CD4-positive, alpha-beta T cell (primary cell): ENCODE data around the gene ZBTB7C. TPM values are rescaled to one million over a fixed set of nuclear protein-coding genes. Genes with fewer than 3 reads are reported as not detected.
A peak's percentile ranks its signal among the peaks of the same experiment; 100 is the strongest.

ENCODE experiments used
- ATAC-seq: fragments of 200-7000 bp; cut with Tn5 transposase; one replicate; pipeline ENCODE4 v1.10.0; 2022; ENCODE audit warnings: mild to moderate bottlenecking; ENCODE audit not compliant: poor library complexity
- CTCF ChIA-PET: fragments of 350-600 bp; sonication (Branson Sonifier 250); formaldehyde crosslinking; loops from one replicate; lab custom pipeline; 2021; ENCODE audit warnings: antibody characterized with exemption, inconsistent platforms; lab: Charles Lee
- POLR2A ChIA-PET: fragments of 350-600 bp; sonication (Branson Sonifier 250); formaldehyde crosslinking; loops from one replicate; lab custom pipeline; 2021; ENCODE audit warnings: antibody characterized with exemption, inconsistent platforms; lab: Charles Lee
- DNase-seq, 14 experiments: peaks; one replicate each; pipeline ENCODE4 v3.0.0-alpha.2; 2013 to 2020; ENCODE audit warnings: mixed read lengths in 2 of 14
- H3K27ac ChIP-seq, 2 donors: one replicate each; pipeline versions ENCODE4 v1.5.1 to v1.7.0; 2013; ENCODE audit warnings: low read length in 2 of 2, low read depth in 1 of 2, mild to moderate bottlenecking in 1 of 2
- H3K27me3 ChIP-seq, 2 experiments: 1 replicate in 1 of 2; 2 replicates in 1 of 2; pipeline versions ENCODE4 v1.6.1 to v1.7.0; 2013; ENCODE audit warnings: low read length in 2 of 2, control low read depth in 1 of 2, mild to moderate bottlenecking in 1 of 2, moderate library complexity in 1 of 2; ENCODE audit not compliant: insufficient read depth in 2 of 2, control insufficient read depth in 1 of 2
- H3K36me3 ChIP-seq: one replicate; pipeline ENCODE4 v1.6.1; 2013; ENCODE audit warnings: low read length, control low read depth; ENCODE audit not compliant: insufficient read depth
- H3K4me1 ChIP-seq: one replicate; pipeline ENCODE4 v1.6.1; 2013; ENCODE audit warnings: low read length, control low read depth; ENCODE audit not compliant: insufficient read depth
- H3K4me3 ChIP-seq: one replicate; pipeline ENCODE4 v1.5.1; 2013; ENCODE audit warnings: mild to moderate bottlenecking, low read length, moderate library complexity
- H3K9me3 ChIP-seq, 2 experiments: 1 replicate in 1 of 2; 2 replicates in 1 of 2; pipeline versions ENCODE4 v1.6.1 to v1.7.0; 2013; ENCODE audit warnings: low read length in 2 of 2, mild to moderate bottlenecking in 2 of 2, control low read depth in 1 of 2, moderate library complexity in 1 of 2; ENCODE audit not compliant: control insufficient read depth in 1 of 2, insufficient read depth in 1 of 2
- H3K27ac Mint-ChIP-seq: one replicate; pipeline ENCODE4 v1.8.0; 2020; ENCODE audit warnings: mixed read lengths
- H3K27me3 Mint-ChIP-seq: one replicate; pipeline ENCODE4 v1.8.0; 2021; ENCODE audit warnings: mixed read lengths
- H3K36me3 Mint-ChIP-seq: one replicate; pipeline ENCODE4 v1.8.0; 2021; ENCODE audit warnings: low read depth, mixed read lengths
- H3K4me1 Mint-ChIP-seq: one replicate; pipeline ENCODE4 v1.8.0; 2021; ENCODE audit warnings: low read depth, mixed read lengths
- H3K4me3 Mint-ChIP-seq: one replicate; pipeline ENCODE4 v1.8.0; 2020; ENCODE audit warnings: mild to moderate bottlenecking, mixed read lengths
- H3K9me3 Mint-ChIP-seq: one replicate; pipeline ENCODE4 v1.8.0; 2020; ENCODE audit warnings: mixed read lengths
- intact Hi-C, 2 experiments: fragments of 100-400 bp; cut with DNase I in 1 of 2; cut with micrococcal nuclease in 1 of 2; formaldehyde crosslinking; loops; one replicate each; pipeline versions ENCODE4 v1.15.1 to v1.9.0; 2023 to 2025; cut with DNase I, micrococcal nuclease
- total RNA-seq, 174 experiments: library from RNA in 2 of 174; stranded (reverse) in 2 of 174; gene quantifications; one replicate each; pipeline ENCODE4 v1.2.3 and lab custom pipeline; 2021 to 2026
- TF ChIP-seq, protein P1 (sequence below): fragments of 200-600 bp; IDR thresholded peaks from one replicate; pipeline ENCODE4 v1.8.0; 2022; ENCODE audit warnings: antibody characterized with exemption, mild to moderate bottlenecking

Gene ZBTB7C
- total RNA-seq, 2 experiments from 2014 or later = not detected

DNA sequence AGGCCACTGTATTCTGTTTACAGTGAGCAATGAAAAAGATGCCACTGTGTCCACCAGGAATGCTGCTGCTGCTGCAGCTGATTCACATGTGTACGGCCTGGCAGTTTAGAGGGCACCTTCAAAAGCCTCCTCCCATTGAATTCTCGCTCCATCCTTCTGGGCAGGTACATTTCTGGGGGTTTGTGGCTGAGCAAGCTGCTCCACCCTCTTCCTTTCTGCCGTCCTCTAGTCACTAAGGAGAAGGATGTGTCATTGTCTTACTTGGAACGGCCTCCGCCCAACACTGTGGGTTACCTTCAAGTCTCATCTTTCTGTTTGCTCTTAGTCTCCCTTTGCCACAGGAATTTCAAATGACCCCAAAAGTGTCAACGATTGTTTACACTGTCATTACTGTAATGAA lies 182.0 kb downstream of the ZBTB7C start:
- ChIA-PET CTCF (no interaction called here), POLR2A (no interaction called here)
- Mint-ChIP-seq H3K36me3 (no peaks in the 10 kb centered on the region), H3K27me3 (peaks cover 8% of the 10 kb centered on the region), H3K9me3 (no peaks in the 10 kb centered on the region), H3K4me1 (no peaks in the 10 kb centered on the region), H3K27ac (no peak overlapping the region), H3K4me3 (no peak overlapping the region)
- Histone ChIP-seq H3K36me3 (no peaks in the 10 kb centered on the region), H3K4me1 (peaks cover 35% of the 10 kb centered on the region), H3K27ac (no peak overlapping the region), H3K27me3 (no peaks in the 10 kb centered on the region), H3K9me3 (peaks cover 0 to 4% of the 10 kb centered on the region in 2 experiments), H3K4me3 (no peak overlapping the region)
- TF ChIP-seq, protein P1, sequence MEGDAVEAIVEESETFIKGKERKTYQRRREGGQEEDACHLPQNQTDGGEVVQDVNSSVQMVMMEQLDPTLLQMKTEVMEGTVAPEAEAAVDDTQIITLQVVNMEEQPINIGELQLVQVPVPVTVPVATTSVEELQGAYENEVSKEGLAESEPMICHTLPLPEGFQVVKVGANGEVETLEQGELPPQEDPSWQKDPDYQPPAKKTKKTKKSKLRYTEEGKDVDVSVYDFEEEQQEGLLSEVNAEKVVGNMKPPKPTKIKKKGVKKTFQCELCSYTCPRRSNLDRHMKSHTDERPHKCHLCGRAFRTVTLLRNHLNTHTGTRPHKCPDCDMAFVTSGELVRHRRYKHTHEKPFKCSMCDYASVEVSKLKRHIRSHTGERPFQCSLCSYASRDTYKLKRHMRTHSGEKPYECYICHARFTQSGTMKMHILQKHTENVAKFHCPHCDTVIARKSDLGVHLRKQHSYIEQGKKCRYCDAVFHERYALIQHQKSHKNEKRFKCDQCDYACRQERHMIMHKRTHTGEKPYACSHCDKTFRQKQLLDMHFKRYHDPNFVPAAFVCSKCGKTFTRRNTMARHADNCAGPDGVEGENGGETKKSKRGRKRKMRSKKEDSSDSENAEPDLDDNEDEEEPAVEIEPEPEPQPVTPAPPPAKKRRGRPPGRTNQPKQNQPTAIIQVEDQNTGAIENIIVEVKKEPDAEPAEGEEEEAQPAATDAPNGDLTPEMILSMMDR = no peak
- DNase-seq (peak in 2 of 14 experiments; percentile 31 to 36), ATAC-seq (no peak)
- intact Hi-C loops = no loop called here

DNA sequence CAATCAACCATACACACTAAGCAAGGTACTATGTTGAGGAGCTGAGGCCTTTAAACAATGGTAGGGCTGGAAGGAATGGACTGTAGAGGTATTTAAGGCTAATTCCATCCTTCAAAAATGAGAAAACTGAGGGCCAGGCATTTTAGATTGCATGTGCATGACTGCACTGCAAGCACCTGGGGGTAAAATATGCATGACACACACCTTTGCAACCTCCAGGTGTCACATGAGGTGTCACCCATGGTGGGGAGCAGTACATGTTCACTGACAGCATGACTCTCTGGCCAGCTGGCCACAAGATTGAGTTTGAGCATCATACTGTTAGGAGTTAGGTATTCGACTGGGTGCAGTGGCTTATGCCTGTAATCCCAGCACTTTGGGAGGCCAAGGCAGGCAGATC lies 182.8 kb downstream of the ZBTB7C start:
- no peak overlapping the region for H3K4me3 ChIP-seq
- H3K27ac ChIP-seq = no peak overlapping the region
- H3K4me1 ChIP-seq = peaks cover 38% of the 10 kb centered on the region
- peaks cover 0 to 4% of the 10 kb centered on the region in 2 experiments for H3K9me3 ChIP-seq
- H3K4me1 Mint-ChIP-seq = no peaks in the 10 kb centered on the region
- ChIA-PET CTCF (no interaction called here), POLR2A (no interaction called here)
- peaks cover 0 to 4% of the 10 kb centered on the region in 2 experiments for H3K27me3 ChIP-seq
- no peak for ATAC-seq
- H3K9me3 Mint-ChIP-seq = no peaks in the 10 kb centered on the region
- DNase-seq = no peak
- TF ChIP-seq, protein P1 = no peak
- H3K36me3 ChIP-seq = no peaks in the 10 kb centered on the region
- intact Hi-C loops = no loop called here
- H3K27me3 Mint-ChIP-seq = peaks cover 8% of the 10 kb centered on the region
- H3K36me3 Mint-ChIP-seq = no peaks in the 10 kb centered on the region
- H3K27ac Mint-ChIP-seq = no peak overlapping the region
- no peak overlapping the region for H3K4me3 Mint-ChIP-seq

DNA sequence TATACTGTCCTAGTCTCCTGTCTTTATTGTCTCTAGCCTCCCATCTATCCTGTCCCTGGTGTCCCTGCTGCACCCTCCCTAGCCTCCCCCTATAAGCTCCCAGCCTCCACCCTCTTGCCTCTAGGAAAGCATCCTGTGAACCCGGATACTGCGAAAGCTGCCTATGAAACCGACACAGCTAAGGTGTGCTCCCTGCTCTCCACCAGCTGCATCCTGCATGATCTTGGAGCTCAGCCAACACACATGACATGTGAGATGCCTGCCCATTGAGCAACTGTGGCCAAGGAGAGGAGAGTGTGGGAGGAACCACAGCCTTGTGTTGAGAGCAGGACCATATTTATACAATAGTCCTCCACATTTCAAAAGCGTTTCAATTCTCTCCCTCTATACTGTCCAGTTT lies 187.1 kb downstream of the ZBTB7C start:
- Histone ChIP-seq H3K27ac (no peak overlapping the region), H3K27me3 (peaks cover 0 to 4% of the 10 kb centered on the region in 2 experiments), H3K4me3 (no peak overlapping the region), H3K4me1 (peaks cover 18% of the 10 kb centered on the region), H3K9me3 (no peaks in the 10 kb centered on the region), H3K36me3 (no peaks in the 10 kb centered on the region)
- intact Hi-C loops = no loop called here
- no peak overlapping the region for H3K4me3 Mint-ChIP-seq
- no peak overlapping the region for H3K27ac Mint-ChIP-seq
- H3K4me1 Mint-ChIP-seq = no peaks in the 10 kb centered on the region
- no peak for ATAC-seq
- DNase-seq = peak in 4 of 14 experiments; percentile 27 to 48 (median 36)
- POLR2A ChIA-PET = no interaction called here
- TF ChIP-seq, protein P1 = no peak
- H3K27me3 Mint-ChIP-seq = no peaks in the 10 kb centered on the region
- H3K9me3 Mint-ChIP-seq = no peaks in the 10 kb centered on the region
- no peaks in the 10 kb centered on the region for H3K36me3 Mint-ChIP-seq
- CTCF ChIA-PET = no interaction called here
